ENCODE results near the gene TMC4. TPM values are rescaled to one million over a fixed set of nuclear protein-coding genes. Genes with fewer than 3 reads are reported as not detected.

TMC4 gene
- polyA plus RNA-seq, 3 donors = 1.5 to 2.5 (median 2.1) TPM

GRCh38 chr19:54211235-54211634, 38.3 kb upstream of the TMC4 start:
- no peak for DNase-seq
- TF ChIP-seq CTCF (IDR thresholded peaks at IDR 0.05) = no peak
- Histone ChIP-seq H4K20me1 (ENCODE audit: insufficient read depth, low read length) (peaks cover 6% of the 10 kb centered on the region), H2AFZ (ENCODE audit: insufficient read depth, low read depth, low read length, poor library complexity, severe bottlenecking) (no peak overlapping the region), H3K4me3 (replicated peaks in 1 of 3; ENCODE audit: low read depth in 2 of 3, low read length in 3 of 3) (peak overlapping the region in 2 of 3 experiments; percentile 17 to 58), H3K27me3 (ENCODE audit: control insufficient read depth in 2 of 2, insufficient read depth in 2 of 2, low read length in 2 of 2) (no peaks in the 10 kb centered on the region), H3K79me2 (ENCODE audit: insufficient read depth, low read length) (peaks cover 54% of the 10 kb centered on the region), H3K36me3 (replicated peaks in 1 of 2; ENCODE audit: control insufficient read depth in 1 of 2, insufficient read depth in 2 of 2, low read length in 2 of 2) (peaks cover 17% of the 10 kb centered on the region in 2 donors), H3K9ac (ENCODE audit: insufficient read depth, low read length, poor library complexity, severe bottlenecking) (peak overlapping the region; percentile 55), H3K4me1 (ENCODE audit: control insufficient read depth in 1 of 2, insufficient read depth in 2 of 2, low read length in 2 of 2) (peaks cover 55 to 73% of the 10 kb centered on the region in 2 donors), H3K27ac (ENCODE audit: low read depth in 1 of 2, low read length in 2 of 2) (peak overlapping the region; percentile 97 to 100), H3K4me2 (replicated peaks; ENCODE audit: extremely low read depth, low read length, poor library complexity, severe bottlenecking) (peak overlapping the region; percentile 48), H3K9me3 (replicated peaks in 1 of 2; ENCODE audit: control insufficient read depth in 1 of 2, insufficient read depth in 1 of 2, low read length in 2 of 2) (no peaks in the 10 kb centered on the region)
- H3K4me3 Mint-ChIP-seq = peak overlapping the region; percentile 76 to 88
- 56% methylated on average over 8 of the region's 12 CpGs for WGBS (ENCODE audit: insufficient coverage)
- peaks cover 46 to 55% of the 10 kb centered on the region in 2 donors for H3K36me3 Mint-ChIP-seq
- peak overlapping the region; percentile 99 to 100 (median 100) for H3K27ac Mint-ChIP-seq
- H3K4me1 Mint-ChIP-seq = peaks cover 75% of the 10 kb centered on the region
- intact Hi-C loops (cut with micrococcal nuclease) = loop anchor here in 1 of 2 donors (5.0 kb wide), 1 partner anchor 36 kb away; no protein-coding TSS in a partner anchor
- H3K27me3 Mint-ChIP-seq (ENCODE audit: low read depth in 3 of 3) = peaks cover 0 to 13% (median 2%) of the 10 kb centered on the region in 3 donors
- peaks cover 0 to 4% (median 0%) of the 10 kb centered on the region in 7 donors for H3K9me3 Mint-ChIP-seq

- intact Hi-C loops (cut with micrococcal nuclease) = loop anchor here (2.0 to 5.0 kb wide), 3 partner anchors 21 to 162 kb away; no protein-coding TSS in a partner anchor
- H3K4me3 ChIP-seq (replicated peaks in 1 of 3; ENCODE audit: low read depth in 2 of 3, low read length in 3 of 3) = peak overlapping the region; percentile 3 to 58 (median 25)
- peaks cover 16% of the 10 kb centered on the region for H4K20me1 ChIP-seq (ENCODE audit: insufficient read depth, low read length)
- peak overlapping the region; percentile 48 for H3K4me2 ChIP-seq (replicated peaks; ENCODE audit: extremely low read depth, low read length, poor library complexity, severe bottlenecking)
- Mint-ChIP-seq H3K4me3 (peak overlapping the region; percentile 68 to 88), H3K9me3 (peaks cover 0 to 4% (median 0%) of the 10 kb centered on the region in 7 donors), H3K4me1 (peaks cover 81% of the 10 kb centered on the region), H3K27ac (peak overlapping the region; percentile 99 to 100 (median 100)), H3K27me3 (ENCODE audit: low read depth in 3 of 3) (peaks cover 0 to 13% (median 2%) of the 10 kb centered on the region in 3 donors), H3K36me3 (peaks cover 55 to 62% of the 10 kb centered on the region in 2 donors)
- no peak overlapping the region for H2AFZ ChIP-seq (ENCODE audit: insufficient read depth, low read depth, low read length, poor library complexity, severe bottlenecking)
- H3K27ac ChIP-seq (ENCODE audit: low read depth in 1 of 2, low read length in 2 of 2) = peak overlapping the region; percentile 97 to 100
- H3K79me2 ChIP-seq (ENCODE audit: insufficient read depth, low read length) = peaks cover 66% of the 10 kb centered on the region
- peak; percentile 87 to 95 (median 89) for DNase-seq
- WGBS (ENCODE audit: insufficient coverage) = 6% methylated on average over 9 of the region's 10 CpGs
- peak overlapping the region; percentile 81 for H3K9ac ChIP-seq (ENCODE audit: insufficient read depth, low read length, poor library complexity, severe bottlenecking)
- peaks cover 26 to 27% of the 10 kb centered on the region in 2 donors for H3K36me3 ChIP-seq (replicated peaks in 1 of 2; ENCODE audit: control insufficient read depth in 1 of 2, insufficient read depth in 2 of 2, low read length in 2 of 2)
- TF ChIP-seq CTCF (IDR thresholded peaks at IDR 0.05) = no peak
- no peaks in the 10 kb centered on the region for H3K9me3 ChIP-seq (replicated peaks in 1 of 2; ENCODE audit: control insufficient read depth in 1 of 2, insufficient read depth in 1 of 2, low read length in 2 of 2)
- peaks cover 67 to 75% of the 10 kb centered on the region in 2 donors for H3K4me1 ChIP-seq (ENCODE audit: control insufficient read depth in 1 of 2, insufficient read depth in 2 of 2, low read length in 2 of 2)
- H3K27me3 ChIP-seq (ENCODE audit: control insufficient read depth in 2 of 2, insufficient read depth in 2 of 2, low read length in 2 of 2) = no peaks in the 10 kb centered on the region
Measured at GRCh38 chr19:54209811-54210494, 37.0 kb upstream of the TMC4 start.

Data from CD14-positive monocyte (primary cell).